GM12892 (cell line): Measurements from ENCODE around the gene SPAAR.

Experiments used
- POLR2A ChIP-seq: IDR thresholded peaks from 2 replicates; pipeline ENCODE4 v1.6.1; 2011; ENCODE audit warnings: low read depth, low read length, control low read depth
- POLR2AphosphoS5 ChIP-seq: IDR thresholded peaks from 2 replicates; pipeline ENCODE4 v1.6.1; 2011; ENCODE audit warnings: low read depth, low read length, control low read depth

GRCh38 chr9:35905912-35906679, 3.2 kb upstream of the SPAAR start, which contains the start of gene HRCT1:
- TF ChIP-seq POLR2AphosphoS5 (no peak), POLR2A (no peak)
